Right renal pelvis (tissue), 4 donors: Measurements from ENCODE around the gene OPRL1. TPM values are rescaled to one million over a fixed set of nuclear protein-coding genes. Genes with fewer than 3 reads are reported as not detected.
"Not testable (repeated sequence)": the region's sequence is repeated elsewhere in the genome, so short reads cannot be mapped to it uniquely, and the experiment has no call there.

ENCODE experiments used
- DNase-seq, 4 donors: peaks; one replicate each; pipeline ENCODE4 v3.0.0-alpha.2; 2013; ENCODE audit warnings: low read depth in 4 of 4, low spot score in 3 of 4, missing footprints in 1 of 4
- polyA plus RNA-seq, 4 donors: library from polyadenylated mRNA; unstranded; fragments of 120-200 nt; gene quantifications; one replicate each; pipeline ENCODE4 v1.2.1, GENCODE V29; 2013; ENCODE audit not compliant: insufficient read length in 4 of 4

OPRL1 gene
- polyA plus RNA-seq, 4 donors: 0.80 to 1.3 (median 1.2) TPM

DNA sequence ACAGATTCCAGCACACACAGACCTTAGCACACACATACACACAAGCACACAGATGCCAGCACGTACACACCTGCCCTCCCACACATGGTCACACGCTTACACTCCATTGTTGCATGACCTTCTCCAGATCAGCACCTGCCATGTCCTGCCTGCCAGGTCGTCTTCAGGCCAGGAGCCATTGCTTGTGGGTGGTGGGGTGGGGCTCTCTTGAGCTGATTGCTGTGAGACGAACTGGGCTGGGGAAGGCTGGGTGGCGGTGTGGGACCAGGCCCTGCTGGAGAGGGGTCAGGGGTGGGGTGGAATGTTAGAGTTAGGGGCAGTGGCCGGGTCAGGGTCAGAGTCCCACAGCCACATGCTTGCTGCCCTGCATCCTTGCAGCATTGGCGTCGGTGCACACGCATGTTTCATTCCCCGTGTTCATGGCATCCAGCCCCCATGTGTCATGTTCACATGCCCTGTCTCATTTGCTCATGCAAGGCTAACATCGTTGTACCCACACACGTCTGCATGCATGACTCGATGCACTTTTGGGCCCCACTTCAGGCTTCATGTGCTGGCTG lies 34.0 kb downstream of the OPRL1 start:
- no peak for DNase-seq

- no peak for DNase-seq
These were observed 34.6 kb downstream of the OPRL1 start for GRCh38 chr20:64114356-64114971.

- DNase-seq: no peak
These were observed 35.5 kb downstream of the OPRL1 start for GRCh38 chr20:64115171-64115911.

GRCh38 chr20:64116016-64116415 lies 36.1 kb downstream of the OPRL1 start:
- DNase-seq: no peak

GRCh38 chr20:64116541-64117431 lies 36.9 kb downstream of the OPRL1 start:
- DNase-seq: no peak

DNA sequence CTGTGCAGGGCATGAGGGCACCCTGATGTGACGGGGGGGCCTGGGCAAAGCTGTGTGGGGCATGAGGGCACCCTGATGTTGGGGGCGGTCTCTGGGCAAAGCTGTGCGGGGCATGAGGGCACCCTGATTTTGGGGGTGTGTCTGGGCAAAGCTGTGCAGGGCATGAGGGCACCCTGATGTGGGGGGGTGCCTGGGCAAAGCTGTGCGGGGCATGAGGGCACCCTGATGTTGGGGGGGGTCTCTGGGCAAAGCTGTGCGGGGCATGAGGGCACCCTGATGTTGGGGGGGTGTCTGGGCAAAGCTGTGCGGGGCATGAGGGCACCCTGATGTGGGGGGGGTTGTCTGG lies 37.5 kb downstream of the OPRL1 start:
- not testable (repeated sequence) for DNase-seq

DNA sequence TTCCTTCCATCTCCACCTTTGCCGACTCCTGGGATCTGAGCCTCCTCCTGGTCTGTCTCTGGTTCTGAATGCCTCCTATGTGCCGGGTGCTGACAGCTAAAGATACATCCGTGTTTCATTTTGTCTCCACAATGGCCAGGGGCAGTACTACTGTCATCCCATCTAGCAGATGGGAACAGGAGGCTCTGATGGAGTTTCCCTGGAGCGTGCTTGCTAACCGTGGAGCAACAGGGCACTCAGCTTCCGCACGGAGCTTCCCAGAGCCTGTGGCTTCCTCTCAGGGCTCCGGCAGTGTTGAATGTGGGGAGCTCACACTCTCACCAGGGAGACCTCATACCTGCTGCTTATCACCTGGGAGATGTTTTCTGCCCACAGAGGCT lies 39.4 kb downstream of the OPRL1 start:
- DNase-seq: no peak

- DNase-seq: no peak
These were observed 39.9 kb downstream of the OPRL1 start for GRCh38 chr20:64119681-64120341.

DNA sequence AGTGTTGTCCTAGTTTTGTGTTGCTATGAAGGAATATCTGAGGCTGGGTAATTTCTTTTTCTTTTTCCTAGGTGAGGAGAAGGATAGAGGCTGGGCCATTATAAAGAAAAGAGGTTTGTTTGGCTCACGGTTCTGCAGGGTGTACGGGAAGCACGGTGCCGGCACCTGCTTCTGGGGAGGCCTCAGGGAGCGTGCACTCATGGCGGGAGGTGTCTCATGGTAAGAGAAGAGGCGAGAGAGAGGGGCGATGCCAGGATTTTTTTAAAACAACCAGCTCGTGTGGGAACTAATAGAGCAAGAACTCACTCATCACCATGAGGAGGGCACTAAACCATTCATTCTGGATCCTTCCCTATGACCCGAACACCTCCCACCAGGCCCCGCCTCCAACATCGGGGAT lies 41.7 kb downstream of the OPRL1 start:
- no peak for DNase-seq

- DNase-seq: not testable (repeated sequence)
These were observed 43.0 kb downstream of the OPRL1 start for GRCh38 chr20:64122927-64123326.

- DNase-seq: not testable (repeated sequence)
These were observed 43.6 kb downstream of the OPRL1 start for GRCh38 chr20:64123517-64123916.

DNA sequence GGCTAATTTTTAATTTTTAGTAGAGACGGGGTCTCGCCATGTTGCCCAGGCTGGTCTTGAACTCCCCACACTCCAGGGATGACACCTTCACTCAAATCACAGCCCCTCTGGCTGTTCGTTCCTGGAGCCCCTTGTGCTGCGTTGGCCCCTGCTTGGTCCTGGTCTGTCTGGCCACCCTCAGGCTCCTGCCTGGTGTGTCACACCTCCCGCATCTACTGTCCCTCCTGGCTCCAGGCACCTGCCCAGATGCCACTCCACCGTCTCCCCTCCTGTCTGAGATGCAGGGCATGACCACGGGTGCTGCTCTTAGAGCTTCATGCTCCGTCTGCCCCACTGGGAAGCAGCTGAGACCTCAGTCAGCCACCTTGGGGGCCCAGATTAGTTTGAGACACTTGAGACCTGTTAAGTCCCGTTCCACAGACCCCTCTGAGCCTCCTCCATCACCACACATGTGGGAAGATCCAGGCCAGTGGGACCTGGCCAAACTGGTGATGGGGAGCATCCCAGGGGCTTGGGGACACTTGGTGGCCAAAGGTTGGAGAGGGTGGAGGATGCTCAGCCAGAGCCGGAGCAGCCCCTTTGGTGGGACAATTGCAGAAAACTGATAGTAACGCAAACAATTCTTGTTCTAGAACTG lies 49.4 kb downstream of the OPRL1 start:
- DNase-seq: no peak

DNA sequence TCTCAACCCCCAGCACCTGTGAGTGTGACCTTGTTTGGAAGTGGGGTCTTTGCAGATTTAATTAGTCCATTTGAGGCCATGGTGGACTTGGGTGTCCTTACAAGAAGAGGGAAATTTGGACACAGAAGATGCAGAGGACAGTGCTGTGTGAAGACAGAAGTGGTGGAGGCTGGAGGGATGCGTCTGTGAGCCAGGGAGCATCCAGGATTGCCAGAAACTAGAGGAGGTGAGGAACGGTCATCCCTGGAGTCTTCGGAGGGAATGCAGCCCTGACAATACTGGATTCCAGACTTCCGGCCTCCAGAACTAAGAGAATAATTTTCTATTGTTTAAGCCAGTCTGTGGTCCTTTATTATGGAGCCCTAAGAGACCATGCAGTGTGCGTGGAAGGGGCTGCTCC lies 50.4 kb downstream of the OPRL1 start:
- no peak for DNase-seq

- no peak for DNase-seq
These were observed 51.0 kb downstream of the OPRL1 start for GRCh38 chr20:64130876-64131275.

DNA sequence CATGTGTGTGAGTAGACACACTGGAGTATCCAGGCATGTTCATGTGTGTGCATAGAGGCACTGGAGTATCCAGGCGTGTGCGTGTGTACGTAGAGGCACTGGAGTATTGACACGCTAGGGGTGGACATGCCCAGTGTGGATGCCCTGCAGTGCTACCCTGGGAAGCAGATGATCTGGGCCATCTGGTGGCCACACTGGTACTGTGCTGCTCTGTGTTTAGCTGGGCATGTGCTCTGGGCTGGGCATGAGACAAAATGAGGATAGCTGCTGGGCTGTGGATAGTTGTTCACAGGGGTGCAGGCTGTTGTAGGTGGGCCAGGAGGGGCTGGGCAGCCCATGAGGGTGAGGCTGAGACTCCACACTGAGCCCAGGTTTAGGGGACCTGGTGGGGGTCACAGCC lies 51.5 kb downstream of the OPRL1 start:
- DNase-seq: no peak

DNA sequence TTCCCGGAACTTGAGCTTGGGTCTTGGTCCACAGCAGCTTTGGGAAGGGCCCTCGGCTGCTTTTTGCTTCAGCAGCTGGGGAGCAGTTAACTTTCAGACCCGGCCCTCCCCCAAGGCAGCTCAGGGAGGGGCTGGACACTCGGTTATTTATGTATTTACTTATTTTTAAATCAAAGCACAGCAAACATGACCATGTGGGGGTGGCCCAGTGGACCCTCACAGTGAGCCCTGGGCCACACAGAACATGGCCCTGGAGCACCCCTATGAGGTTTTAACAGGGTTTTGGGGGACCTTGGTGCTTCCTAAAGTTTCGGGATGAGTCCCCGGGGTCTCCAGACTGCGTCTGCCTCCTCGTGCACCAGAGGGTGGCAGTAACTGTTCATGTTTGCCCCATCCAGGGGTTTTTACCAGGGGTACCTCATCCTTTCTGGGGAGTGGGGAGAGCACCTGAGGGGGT lies 54.1 kb downstream of the OPRL1 start:
- DNase-seq: no peak

DNA sequence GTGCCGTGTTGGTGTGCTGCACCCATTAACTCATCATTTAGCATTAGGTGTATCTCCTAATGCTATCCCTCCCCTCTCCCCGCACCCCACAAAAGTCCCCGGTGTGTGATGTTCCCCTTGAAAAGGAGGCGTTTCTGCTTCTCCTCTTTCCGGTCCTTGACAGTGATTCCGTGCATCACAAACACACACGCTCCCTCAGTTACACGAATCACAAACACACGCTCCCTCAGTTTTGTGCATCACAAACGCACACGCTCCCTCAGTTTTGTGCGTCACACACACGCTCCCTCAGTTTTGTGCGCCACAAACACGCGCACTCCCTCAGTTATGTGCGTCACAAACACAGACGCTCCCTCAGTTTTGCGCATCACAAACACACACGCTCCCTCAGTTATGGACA lies 54.9 kb downstream of the OPRL1 start:
- not testable (repeated sequence) for DNase-seq

DNA sequence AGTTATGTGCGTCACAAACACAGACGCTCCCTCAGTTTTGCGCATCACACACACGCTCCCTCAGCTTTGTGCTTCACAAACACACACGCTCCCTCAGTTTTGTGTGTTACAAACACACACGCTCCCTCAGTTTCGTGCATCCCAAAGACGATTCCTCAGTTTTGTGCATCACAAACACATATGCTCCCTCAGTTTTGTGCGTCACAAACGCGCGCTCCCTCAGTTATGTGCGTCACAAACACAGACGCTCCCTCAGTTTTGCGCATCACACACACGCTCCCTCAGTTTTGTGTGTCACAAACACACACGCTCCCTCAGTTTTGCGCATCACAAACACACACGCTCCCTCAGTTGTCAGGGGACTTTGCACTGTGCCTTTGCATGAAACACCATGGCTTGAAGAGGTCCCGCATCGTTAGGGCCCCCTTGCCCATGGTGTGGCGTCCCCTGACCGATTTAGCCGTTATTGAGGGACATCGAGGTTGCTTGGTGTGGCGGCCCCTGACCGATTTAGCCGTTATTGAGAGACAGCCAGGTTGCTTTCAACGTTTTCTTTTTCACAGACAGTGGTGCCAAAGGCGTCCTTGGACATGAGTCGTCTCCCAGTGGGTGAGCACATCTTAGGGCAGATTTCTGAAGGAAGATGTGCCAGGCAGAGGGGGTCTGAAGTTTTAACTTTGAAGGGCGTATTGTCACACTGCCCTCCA lies 56.3 kb downstream of the OPRL1 start:
- DNase-seq: no peak

DNA sequence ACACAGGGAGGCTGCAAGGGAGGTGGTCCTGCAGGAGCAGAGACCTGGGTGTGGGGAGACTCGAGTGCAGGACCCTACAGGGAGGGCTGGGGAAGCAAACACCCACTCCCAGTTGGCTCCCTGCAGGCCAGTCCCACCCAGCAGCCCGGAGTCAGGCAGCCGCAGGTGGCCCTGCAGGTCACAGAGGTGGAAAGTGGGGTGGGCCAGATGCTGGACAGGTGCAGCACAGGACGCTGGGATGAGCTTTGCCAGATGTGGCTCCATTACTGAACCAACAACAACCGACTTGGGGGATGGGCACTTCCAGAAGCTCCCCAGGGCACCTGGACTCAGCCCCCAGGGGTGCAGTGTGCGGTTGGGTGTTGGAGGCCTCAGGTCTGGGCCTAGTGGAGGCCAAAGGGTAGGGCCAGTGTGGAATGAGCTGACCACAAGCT lies 57.7 kb downstream of the OPRL1 start:
- no peak for DNase-seq
